KMS-11 (cell line): ENCODE results near the gene LELP1.

ENCODE experiments used
- H2AFZ ChIP-seq: fragments of 200-600 bp; sonication (generic); 2 replicates; pipeline ENCODE4 v1.6.1; 2016; ENCODE audit warnings: antibody characterized with exemption, mixed run types, low read depth
- H3K27ac ChIP-seq: fragments of 200-600 bp; sonication (generic); 2 replicates; pipeline ENCODE4 v1.6.1; 2016; ENCODE audit warnings: mild to moderate bottlenecking, mixed run types
- H3K27me3 ChIP-seq: fragments of 200-600 bp; sonication (generic); 2 replicates; pipeline ENCODE4 v1.6.1; 2017; ENCODE audit warnings: mild to moderate bottlenecking, low read depth, mixed run types, moderate library complexity; ENCODE audit not compliant: insufficient read depth
- H3K36me3 ChIP-seq: fragments of 200-600 bp; sonication (generic); 2 replicates; pipeline ENCODE4 v1.6.1; 2017; ENCODE audit warnings: mild to moderate bottlenecking, mixed run types; ENCODE audit not compliant: insufficient read depth
- H3K4me1 ChIP-seq: fragments of 200-600 bp; sonication (generic); 2 replicates; pipeline ENCODE4 v1.6.1; 2016; ENCODE audit warnings: mild to moderate bottlenecking, low read depth, mixed run types; ENCODE audit not compliant: poor library complexity, severe bottlenecking
- H3K4me2 ChIP-seq: fragments of 200-600 bp; sonication (generic); 2 replicates; pipeline ENCODE4 v1.7.0; 2016; ENCODE audit warnings: mild to moderate bottlenecking, mixed run types
- H3K4me3 ChIP-seq: fragments of 200-600 bp; sonication (generic); IDR thresholded peaks from 2 replicates; pipeline ENCODE4 v1.6.1; 2017; ENCODE audit warnings: low read depth, low read length, mixed read lengths; ENCODE audit not compliant: insufficient read depth
- H3K79me2 ChIP-seq: fragments of 200-600 bp; sonication (generic); 2 replicates; pipeline ENCODE4 v1.6.1; 2016; ENCODE audit warnings: low read depth, mixed run types; ENCODE audit not compliant: insufficient read depth
- H3K9ac ChIP-seq: fragments of 200-600 bp; sonication (generic); 2 replicates; pipeline ENCODE4 v1.6.1; 2016; ENCODE audit warnings: mild to moderate bottlenecking, mixed run types
- H4K20me1 ChIP-seq: fragments of 200-600 bp; sonication (generic); 2 replicates; pipeline ENCODE4 v1.6.1; 2016; ENCODE audit warnings: mild to moderate bottlenecking, mixed run types; ENCODE audit not compliant: insufficient read depth
- CTCF ChIP-seq: fragments of 200-600 bp; sonication (generic); conservative IDR thresholded peaks from 2 replicates; pipeline ENCODE4 v1.6.1; 2017; ENCODE audit warnings: low read depth, mild to moderate bottlenecking, antibody characterized with exemption, low read length, moderate library complexity, mixed read lengths

LELP1 gene

DNA sequence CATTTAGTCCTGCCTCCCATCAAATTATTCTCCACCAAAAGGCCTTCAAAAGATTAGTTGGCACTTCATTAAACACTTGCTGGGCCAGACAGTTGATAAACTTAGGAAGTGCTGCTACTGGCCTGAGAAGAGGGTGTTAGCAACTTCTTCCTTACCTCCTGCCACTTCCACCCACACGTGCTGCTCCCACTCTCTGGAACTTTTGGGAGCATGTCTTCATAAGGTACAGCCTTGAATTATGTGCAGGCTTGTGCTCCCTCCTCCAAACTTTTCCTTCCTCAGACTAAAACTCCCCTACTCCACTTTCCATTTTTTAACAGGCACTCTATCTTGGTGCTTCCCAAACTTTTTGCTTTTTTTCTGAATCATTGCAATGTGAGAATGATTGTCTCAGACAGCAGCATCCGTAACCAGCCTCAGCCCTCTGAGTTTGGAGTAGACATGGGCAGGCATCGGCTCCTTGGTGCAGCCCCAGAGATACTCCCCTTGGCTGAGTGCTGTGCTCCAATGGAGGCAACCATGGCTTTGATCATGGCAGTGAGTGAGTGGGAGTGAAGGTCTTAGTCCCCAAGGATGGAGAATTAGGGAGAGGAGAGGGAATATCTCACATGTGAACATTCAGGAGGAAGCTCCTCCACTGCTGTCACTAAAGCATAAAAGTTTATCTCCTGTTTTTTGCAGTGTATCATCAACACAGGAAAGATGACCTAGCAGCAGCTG lies 8.7 kb upstream of the LELP1 start:
- no peak overlapping the region for H3K4me2 ChIP-seq
- H3K36me3 ChIP-seq = no peaks in the 10 kb centered on the region
- H2AFZ ChIP-seq = no peak overlapping the region
- H3K4me1 ChIP-seq = no peaks in the 10 kb centered on the region
- no peak for TF ChIP-seq CTCF
- H3K27ac ChIP-seq = no peak overlapping the region
- H4K20me1 ChIP-seq = no peaks in the 10 kb centered on the region
- no peak overlapping the region for H3K9ac ChIP-seq
- H3K27me3 ChIP-seq = no peaks in the 10 kb centered on the region
- H3K4me3 ChIP-seq = no peak overlapping the region
- no peaks in the 10 kb centered on the region for H3K79me2 ChIP-seq

DNA sequence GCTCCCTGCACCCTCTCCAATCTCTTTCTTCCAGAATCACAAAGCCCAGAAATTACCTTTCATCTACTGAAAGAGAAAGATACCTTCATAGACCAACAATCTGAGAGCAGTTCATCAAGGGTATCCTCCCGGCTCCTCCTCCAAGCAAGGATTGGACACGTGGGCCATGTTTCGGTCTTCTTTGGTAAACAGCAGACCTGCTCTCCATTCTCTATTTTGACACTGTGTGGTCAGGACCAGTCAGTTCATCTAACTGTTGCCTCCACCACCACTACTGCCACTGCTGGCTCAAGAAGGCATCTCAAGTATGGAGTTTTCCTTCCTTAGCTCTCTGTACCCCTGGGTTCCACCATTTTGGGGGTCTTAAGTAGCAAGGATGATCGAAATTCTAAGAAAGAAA lies 8.0 kb upstream of the LELP1 start:
- TF ChIP-seq CTCF = no peak
- no peak overlapping the region for H3K4me3 ChIP-seq
- no peak overlapping the region for H2AFZ ChIP-seq
- no peak overlapping the region for H3K9ac ChIP-seq
- no peaks in the 10 kb centered on the region for H3K79me2 ChIP-seq
- H4K20me1 ChIP-seq = no peaks in the 10 kb centered on the region
- no peaks in the 10 kb centered on the region for H3K36me3 ChIP-seq
- H3K27me3 ChIP-seq = no peaks in the 10 kb centered on the region
- H3K4me2 ChIP-seq = no peak overlapping the region
- no peaks in the 10 kb centered on the region for H3K4me1 ChIP-seq
- H3K27ac ChIP-seq = no peak overlapping the region

GRCh38 chr1:153202006-153202405 lies 1.2 kb upstream of the LELP1 start:
- no peaks in the 10 kb centered on the region for H3K4me1 ChIP-seq
- no peak overlapping the region for H3K9ac ChIP-seq
- H3K27ac ChIP-seq = no peak overlapping the region
- H3K27me3 ChIP-seq = no peaks in the 10 kb centered on the region
- H2AFZ ChIP-seq = no peak overlapping the region
- H3K36me3 ChIP-seq = no peaks in the 10 kb centered on the region
- H3K4me3 ChIP-seq = no peak overlapping the region
- no peaks in the 10 kb centered on the region for H3K79me2 ChIP-seq
- H4K20me1 ChIP-seq = no peaks in the 10 kb centered on the region
- H3K4me2 ChIP-seq = no peak overlapping the region
- no peak for TF ChIP-seq CTCF

DNA sequence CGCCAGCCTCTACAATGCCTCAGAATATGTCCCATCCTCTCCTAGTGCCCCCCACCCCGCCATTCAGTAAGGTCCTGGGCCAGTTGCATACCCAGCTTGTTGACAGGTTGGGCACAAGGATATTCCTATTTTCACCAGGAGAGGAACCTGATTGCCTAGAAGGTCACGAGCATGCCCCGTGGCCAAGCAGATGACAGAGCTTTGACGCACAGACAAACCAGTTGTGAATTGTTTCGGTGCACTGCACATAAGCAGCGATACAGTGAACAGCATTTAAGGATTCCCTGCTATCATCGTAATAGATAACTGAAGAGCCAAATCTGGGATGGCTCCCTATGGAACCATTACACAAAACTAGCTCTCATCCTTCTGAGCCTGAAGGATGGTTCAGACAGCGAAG lies 3.4 kb downstream of the LELP1 start:
- H3K79me2 ChIP-seq = no peaks in the 10 kb centered on the region
- TF ChIP-seq CTCF = no peak
- H3K27me3 ChIP-seq = no peaks in the 10 kb centered on the region
- H3K4me2 ChIP-seq = no peak overlapping the region
- H3K27ac ChIP-seq = no peak overlapping the region
- H3K9ac ChIP-seq = no peak overlapping the region
- H3K4me3 ChIP-seq = no peak overlapping the region
- no peaks in the 10 kb centered on the region for H3K36me3 ChIP-seq
- H3K4me1 ChIP-seq = no peaks in the 10 kb centered on the region
- no peak overlapping the region for H2AFZ ChIP-seq
- no peaks in the 10 kb centered on the region for H4K20me1 ChIP-seq
